HEK293 (cell line): ENCODE data around the gene ESPNL.

Experiments used
- BCL11A ChIP-seq: fragments of 450-650 bp; formaldehyde crosslinking; IDR thresholded peaks from 2 replicates; pipeline ENCODE4 v1.5.1; 2016; ENCODE audit warnings: low read depth, missing biosample characterization, missing genetic modification characterization
- GLIS1 ChIP-seq: fragments of 450-650 bp; formaldehyde crosslinking; IDR thresholded peaks from 2 replicates; pipeline ENCODE4 v1.5.1; 2016; ENCODE audit warnings: missing biosample characterization, missing genetic modification characterization
- KLF9 ChIP-seq: fragments of 450-650 bp; formaldehyde crosslinking; IDR thresholded peaks from 2 replicates; pipeline ENCODE4 v1.5.1; 2016; ENCODE audit warnings: missing biosample characterization, missing genetic modification characterization, low read depth
- MZF1 ChIP-seq: fragments of 450-650 bp; formaldehyde crosslinking; IDR thresholded peaks from 2 replicates; pipeline ENCODE4 v1.5.1; 2017; ENCODE audit warnings: missing biosample characterization, missing genetic modification characterization, borderline replicate concordance
- OVOL3 ChIP-seq: fragments of 450-650 bp; formaldehyde crosslinking; IDR thresholded peaks from 2 replicates; pipeline ENCODE4 v1.5.1; 2016; ENCODE audit warnings: missing biosample characterization, missing genetic modification characterization
- RBAK ChIP-seq: fragments of 450-650 bp; formaldehyde crosslinking; IDR thresholded peaks from 2 replicates; pipeline ENCODE4 v1.5.1; 2016; ENCODE audit warnings: missing biosample characterization, missing genetic modification characterization
- REPIN1 ChIP-seq: fragments of 450-650 bp; formaldehyde crosslinking; IDR thresholded peaks from 2 replicates; pipeline ENCODE4 v1.5.1; 2017; ENCODE audit warnings: missing biosample characterization, missing genetic modification characterization, low read depth
- SCRT2 ChIP-seq: fragments of 450-650 bp; formaldehyde crosslinking; IDR thresholded peaks from 2 replicates; pipeline ENCODE4 v1.5.1; 2016; ENCODE audit warnings: missing biosample characterization, missing genetic modification characterization
- SETDB1 ChIP-seq: IDR thresholded peaks from one replicate; pipeline ENCODE4 v1.6.1; 2017; ENCODE audit warnings: mild to moderate bottlenecking, low read length, moderate library complexity, mixed read lengths; ENCODE audit not compliant: insufficient read length
- SP7 ChIP-seq: fragments of 450-650 bp; formaldehyde crosslinking; IDR thresholded peaks from 2 replicates; pipeline ENCODE4 v1.5.1; 2016; ENCODE audit warnings: missing biosample characterization, missing genetic modification characterization
- ZFP3 ChIP-seq: fragments of 450-650 bp; formaldehyde crosslinking; IDR thresholded peaks from 2 replicates; pipeline ENCODE4 v1.5.1; 2016; ENCODE audit warnings: low read depth, missing biosample characterization, missing genetic modification characterization
- ZFP37 ChIP-seq: fragments of 450-650 bp; formaldehyde crosslinking; IDR thresholded peaks from 2 replicates; pipeline ENCODE4 v1.5.1; 2016; ENCODE audit warnings: missing biosample characterization, missing genetic modification characterization
- ZNF140 ChIP-seq: fragments of 450-650 bp; formaldehyde crosslinking; IDR thresholded peaks from 2 replicates; pipeline ENCODE4 v1.5.1; 2016; ENCODE audit warnings: missing biosample characterization, missing genetic modification characterization
- ZNF169 ChIP-seq: fragments of 450-650 bp; formaldehyde crosslinking; IDR thresholded peaks from 2 replicates; pipeline ENCODE4 v1.5.1; 2016; ENCODE audit warnings: missing biosample characterization, missing genetic modification characterization
- ZNF174 ChIP-seq: fragments of 450-650 bp; formaldehyde crosslinking; IDR thresholded peaks from 2 replicates; pipeline ENCODE4 v1.5.0; 2017; ENCODE audit warnings: missing biosample characterization, mild to moderate bottlenecking, missing genetic modification characterization
- ZNF221 ChIP-seq: fragments of 450-650 bp; formaldehyde crosslinking; IDR thresholded peaks from 2 replicates; pipeline ENCODE4 v1.5.1; 2017; ENCODE audit warnings: missing biosample characterization, missing genetic modification characterization, borderline replicate concordance
- ZNF24 ChIP-seq: fragments of 450-650 bp; formaldehyde crosslinking; IDR thresholded peaks from 2 replicates; pipeline ENCODE4 v1.5.1; 2016; ENCODE audit warnings: missing biosample characterization, missing genetic modification characterization
- ZNF324 ChIP-seq: fragments of 450-650 bp; formaldehyde crosslinking; IDR thresholded peaks from 2 replicates; pipeline ENCODE4 v1.5.1; 2016; ENCODE audit warnings: missing biosample characterization, missing genetic modification characterization
- ZNF354C ChIP-seq: fragments of 450-650 bp; formaldehyde crosslinking; IDR thresholded peaks from 2 replicates; pipeline ENCODE4 v1.5.1; 2016; ENCODE audit warnings: missing biosample characterization, missing genetic modification characterization, low read depth, borderline replicate concordance
- ZNF366 ChIP-seq: fragments of 450-650 bp; formaldehyde crosslinking; conservative IDR thresholded peaks from 2 replicates; pipeline ENCODE4 v1.5.1; 2016; ENCODE audit warnings: missing biosample characterization, missing genetic modification characterization
- ZNF394 ChIP-seq: fragments of 450-650 bp; formaldehyde crosslinking; IDR thresholded peaks from 2 replicates; pipeline ENCODE4 v1.5.1; 2016; ENCODE audit warnings: missing biosample characterization, missing genetic modification characterization, mild to moderate bottlenecking, moderate library complexity, borderline replicate concordance
- ZNF560 ChIP-seq: fragments of 450-650 bp; formaldehyde crosslinking; IDR thresholded peaks from 2 replicates; pipeline ENCODE4 v1.5.1; 2017; ENCODE audit warnings: missing biosample characterization, missing genetic modification characterization, borderline replicate concordance
- ZNF747 ChIP-seq: fragments of 450-650 bp; formaldehyde crosslinking; IDR thresholded peaks from 2 replicates; pipeline ENCODE4 v1.5.1; 2016; ENCODE audit warnings: missing biosample characterization, missing genetic modification characterization
- ZNF792 ChIP-seq: fragments of 450-650 bp; formaldehyde crosslinking; IDR thresholded peaks from 2 replicates; pipeline ENCODE4 v1.5.1; 2016; ENCODE audit warnings: missing biosample characterization, missing genetic modification characterization
- ZNF837 ChIP-seq: fragments of 450-650 bp; formaldehyde crosslinking; IDR thresholded peaks from 2 replicates; pipeline ENCODE4 v1.5.1; 2016; ENCODE audit warnings: missing biosample characterization, missing genetic modification characterization
- ZSCAN30 ChIP-seq: fragments of 450-650 bp; IDR thresholded peaks from 2 replicates; pipeline ENCODE4 v1.5.1; 2018; ENCODE audit warnings: missing biosample characterization, mild to moderate bottlenecking, missing genetic modification characterization, moderate library complexity
- TF ChIP-seq, protein P1 (sequence below): fragments of 450-650 bp; formaldehyde crosslinking; IDR thresholded peaks from 2 replicates; pipeline ENCODE4 v1.5.1; 2016; ENCODE audit warnings: missing biosample characterization, missing genetic modification characterization, borderline replicate concordance
- TF ChIP-seq, protein P2 (sequence below): fragments of 450-650 bp; formaldehyde crosslinking; IDR thresholded peaks from 2 replicates; pipeline ENCODE4 v1.5.0; 2017; ENCODE audit warnings: missing biosample characterization, missing genetic modification characterization, borderline replicate concordance
- TF ChIP-seq, protein P3 (sequence below): fragments of 450-650 bp; formaldehyde crosslinking; conservative IDR thresholded peaks from 2 replicates; pipeline ENCODE4 v1.5.1; 2016; ENCODE audit warnings: low read depth, missing biosample characterization, missing genetic modification characterization
- TF ChIP-seq, protein P4 (sequence below): fragments of 450-650 bp; formaldehyde crosslinking; IDR thresholded peaks from 2 replicates; pipeline ENCODE4 v1.5.1; 2016; ENCODE audit warnings: missing biosample characterization, missing genetic modification characterization

ESPNL gene

DNA sequence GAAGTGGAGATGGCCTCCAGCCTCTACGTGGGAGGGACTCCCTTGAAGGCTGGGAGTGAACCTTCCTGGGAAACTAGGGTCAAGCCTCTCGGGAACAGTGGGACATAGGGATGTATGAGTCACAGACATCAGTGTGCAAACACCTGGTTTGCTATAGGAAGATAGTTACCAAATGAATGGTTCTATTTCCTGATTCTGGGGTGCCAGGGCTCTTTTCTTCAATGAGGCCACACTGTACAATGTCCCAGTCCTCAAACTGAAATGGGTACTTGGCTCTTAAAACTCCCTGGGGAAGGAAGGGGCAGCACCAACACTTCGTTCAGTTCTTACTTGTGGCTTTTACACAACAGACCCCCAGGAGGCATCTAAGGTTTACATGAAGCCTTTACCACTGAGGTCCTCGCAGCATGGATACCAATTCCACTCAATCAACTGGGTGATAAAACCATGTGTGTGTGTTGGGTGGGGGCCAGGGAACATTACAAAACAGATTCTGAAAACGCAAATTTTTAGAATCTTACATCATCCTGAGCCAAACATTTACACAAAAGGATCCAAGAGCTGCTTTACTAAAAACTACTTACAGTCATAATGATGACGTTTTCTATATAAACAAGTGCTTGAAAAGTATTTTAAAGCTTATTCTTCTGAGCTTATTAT is 69.0 kb downstream of the ESPNL start (continued):
- no peak for TF ChIP-seq ZNF169 (tag by site-specific recombination)
- TF ChIP-seq, protein P1, sequence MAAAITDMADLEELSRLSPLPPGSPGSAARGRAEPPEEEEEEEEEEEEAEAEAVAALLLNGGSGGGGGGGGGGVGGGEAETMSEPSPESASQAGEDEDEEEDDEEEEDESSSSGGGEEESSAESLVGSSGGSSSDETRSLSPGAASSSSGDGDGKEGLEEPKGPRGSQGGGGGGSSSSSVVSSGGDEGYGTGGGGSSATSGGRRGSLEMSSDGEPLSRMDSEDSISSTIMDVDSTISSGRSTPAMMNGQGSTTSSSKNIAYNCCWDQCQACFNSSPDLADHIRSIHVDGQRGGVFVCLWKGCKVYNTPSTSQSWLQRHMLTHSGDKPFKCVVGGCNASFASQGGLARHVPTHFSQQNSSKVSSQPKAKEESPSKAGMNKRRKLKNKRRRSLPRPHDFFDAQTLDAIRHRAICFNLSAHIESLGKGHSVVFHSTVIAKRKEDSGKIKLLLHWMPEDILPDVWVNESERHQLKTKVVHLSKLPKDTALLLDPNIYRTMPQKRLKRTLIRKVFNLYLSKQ (tag by site-specific recombination) = no peak
- TF ChIP-seq KLF9 (tag by site-specific recombination) = no peak
- no peak for TF ChIP-seq REPIN1 (tag by site-specific recombination)
- no peak for TF ChIP-seq RBAK (tag by site-specific recombination)
- TF ChIP-seq SETDB1 = no peak
- no peak for TF ChIP-seq ZFP3 (tag by site-specific recombination)
- TF ChIP-seq ZFP37 (tag by site-specific recombination) = no peak
- TF ChIP-seq ZNF747 = no peak
- no peak for TF ChIP-seq ZNF837 (tag by site-specific recombination)
- TF ChIP-seq ZNF792 = no peak
- TF ChIP-seq ZNF560 (tag by site-specific recombination) = no peak
- TF ChIP-seq ZSCAN30 (tag by site-specific recombination) = peak; percentile 25; the same call in 1 of the 2 replicates
- peak; percentile 87 for TF ChIP-seq GLIS1 (tag by site-specific recombination)
- TF ChIP-seq ZNF140 = no peak
- 0 out of 2 replicates have a peak, but pooled peaks have one; percentile 41 for TF ChIP-seq SP7 (tag by site-specific recombination)
- TF ChIP-seq ZNF354C = no peak
- TF ChIP-seq ZNF324 = 0 out of 2 replicates have a peak, but pooled peaks have one; percentile 23
- no peak for TF ChIP-seq ZNF221 (tag by site-specific recombination)
- TF ChIP-seq, protein P2, sequence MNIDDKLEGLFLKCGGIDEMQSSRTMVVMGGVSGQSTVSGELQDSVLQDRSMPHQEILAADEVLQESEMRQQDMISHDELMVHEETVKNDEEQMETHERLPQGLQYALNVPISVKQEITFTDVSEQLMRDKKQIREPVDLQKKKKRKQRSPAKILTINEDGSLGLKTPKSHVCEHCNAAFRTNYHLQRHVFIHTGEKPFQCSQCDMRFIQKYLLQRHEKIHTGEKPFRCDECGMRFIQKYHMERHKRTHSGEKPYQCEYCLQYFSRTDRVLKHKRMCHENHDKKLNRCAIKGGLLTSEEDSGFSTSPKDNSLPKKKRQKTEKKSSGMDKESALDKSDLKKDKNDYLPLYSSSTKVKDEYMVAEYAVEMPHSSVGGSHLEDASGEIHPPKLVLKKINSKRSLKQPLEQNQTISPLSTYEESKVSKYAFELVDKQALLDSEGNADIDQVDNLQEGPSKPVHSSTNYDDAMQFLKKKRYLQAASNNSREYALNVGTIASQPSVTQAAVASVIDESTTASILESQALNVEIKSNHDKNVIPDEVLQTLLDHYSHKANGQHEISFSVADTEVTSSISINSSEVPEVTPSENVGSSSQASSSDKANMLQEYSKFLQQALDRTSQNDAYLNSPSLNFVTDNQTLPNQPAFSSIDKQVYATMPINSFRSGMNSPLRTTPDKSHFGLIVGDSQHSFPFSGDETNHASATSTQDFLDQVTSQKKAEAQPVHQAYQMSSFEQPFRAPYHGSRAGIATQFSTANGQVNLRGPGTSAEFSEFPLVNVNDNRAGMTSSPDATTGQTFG = no peak
- TF ChIP-seq MZF1 (tag by site-specific recombination) = no peak; the same call in 1 of the 2 replicates
- TF ChIP-seq, protein P3, sequence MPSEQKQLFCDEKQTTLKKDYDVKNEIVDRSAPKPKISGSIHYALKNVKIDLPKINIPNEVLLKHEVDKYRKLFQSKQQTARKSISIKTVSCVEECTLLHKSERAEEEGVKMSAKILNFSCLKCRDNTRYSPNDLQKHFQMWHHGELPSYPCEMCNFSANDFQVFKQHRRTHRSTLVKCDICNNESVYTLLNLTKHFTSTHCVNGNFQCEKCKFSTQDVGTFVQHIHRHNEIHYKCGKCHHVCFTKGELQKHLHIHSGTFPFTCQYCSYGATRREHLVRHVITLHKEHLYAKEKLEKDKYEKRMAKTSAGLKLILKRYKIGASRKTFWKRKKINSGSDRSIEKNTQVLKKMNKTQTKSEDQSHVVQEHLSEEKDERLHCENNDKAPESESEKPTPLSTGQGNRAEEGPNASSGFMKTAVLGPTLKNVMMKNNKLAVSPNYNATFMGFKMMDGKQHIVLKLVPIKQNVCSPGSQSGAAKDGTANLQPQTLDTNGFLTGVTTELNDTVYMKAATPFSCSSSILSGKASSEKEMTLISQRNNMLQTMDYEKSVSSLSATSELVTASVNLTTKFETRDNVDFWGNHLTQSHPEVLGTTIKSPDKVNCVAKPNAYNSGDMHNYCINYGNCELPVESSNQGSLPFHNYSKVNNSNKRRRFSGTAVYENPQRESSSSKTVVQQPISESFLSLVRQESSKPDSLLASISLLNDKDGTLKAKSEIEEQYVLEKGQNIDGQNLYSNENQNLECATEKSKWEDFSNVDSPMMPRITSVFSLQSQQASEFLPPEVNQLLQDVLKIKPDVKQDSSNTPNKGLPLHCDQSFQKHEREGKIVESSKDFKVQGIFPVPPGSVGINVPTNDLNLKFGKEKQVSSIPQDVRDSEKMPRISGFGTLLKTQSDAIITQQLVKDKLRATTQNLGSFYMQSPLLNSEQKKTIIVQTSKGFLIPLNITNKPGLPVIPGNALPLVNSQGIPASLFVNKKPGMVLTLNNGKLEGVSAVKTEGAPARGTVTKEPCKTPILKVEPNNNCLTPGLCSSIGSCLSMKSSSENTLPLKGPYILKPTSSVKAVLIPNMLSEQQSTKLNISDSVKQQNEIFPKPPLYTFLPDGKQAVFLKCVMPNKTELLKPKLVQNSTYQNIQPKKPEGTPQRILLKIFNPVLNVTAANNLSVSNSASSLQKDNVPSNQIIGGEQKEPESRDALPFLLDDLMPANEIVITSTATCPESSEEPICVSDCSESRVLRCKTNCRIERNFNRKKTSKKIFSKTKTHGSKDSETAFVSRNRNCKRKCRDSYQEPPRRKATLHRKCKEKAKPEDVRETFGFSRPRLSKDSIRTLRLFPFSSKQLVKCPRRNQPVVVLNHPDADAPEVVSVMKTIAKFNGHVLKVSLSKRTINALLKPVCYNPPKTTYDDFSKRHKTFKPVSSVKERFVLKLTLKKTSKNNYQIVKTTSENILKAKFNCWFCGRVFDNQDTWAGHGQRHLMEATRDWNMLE (tag by site-specific recombination) = no peak
- TF ChIP-seq BCL11A (tag by site-specific recombination) = no peak
- TF ChIP-seq, protein P4, sequence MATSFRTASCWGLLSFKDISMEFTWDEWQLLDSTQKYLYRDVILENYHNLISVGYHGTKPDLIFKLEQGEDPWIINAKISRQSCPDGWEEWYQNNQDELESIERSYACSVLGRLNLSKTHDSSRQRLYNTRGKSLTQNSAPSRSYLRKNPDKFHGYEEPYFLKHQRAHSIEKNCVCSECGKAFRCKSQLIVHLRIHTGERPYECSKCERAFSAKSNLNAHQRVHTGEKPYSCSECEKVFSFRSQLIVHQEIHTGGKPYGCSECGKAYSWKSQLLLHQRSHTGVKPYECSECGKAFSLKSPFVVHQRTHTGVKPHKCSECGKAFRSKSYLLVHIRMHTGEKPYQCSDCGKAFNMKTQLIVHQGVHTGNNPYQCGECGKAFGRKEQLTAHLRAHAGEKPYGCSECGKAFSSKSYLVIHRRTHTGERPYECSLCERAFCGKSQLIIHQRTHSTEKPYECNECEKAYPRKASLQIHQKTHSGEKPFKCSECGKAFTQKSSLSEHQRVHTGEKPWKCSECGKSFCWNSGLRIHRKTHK (tag by site-specific recombination) = no peak
- no peak for TF ChIP-seq ZNF24 (tag by site-specific recombination)
- no peak; the same call in 1 of the 2 replicates for TF ChIP-seq ZNF366
- TF ChIP-seq ZNF394 (tag by site-specific recombination) = no peak
- no peak for TF ChIP-seq SCRT2
- TF ChIP-seq ZNF174 (tag by site-specific recombination) = no peak
- TF ChIP-seq OVOL3 (tag by site-specific recombination) = no peak
